Measurements from ENCODE around the gene MC4R.

The MC4R gene

GRCh38 chr18:60401346-60401745, 28.8 kb upstream of the MC4R start:
- no peaks in the 10 kb centered on the region for H3K4me1 ChIP-seq (ENCODE audit: control insufficient read depth, insufficient read depth, low read length)
- no peak overlapping the region for H3K27ac ChIP-seq (ENCODE audit: extremely low read depth, low read depth, low read length)
- H3K9me3 ChIP-seq (ENCODE audit: control insufficient read depth, insufficient read depth, low read depth, low read length): no peaks in the 10 kb centered on the region
- TF ChIP-seq ZNF16 (tag by site-specific recombination; IDR thresholded peaks at IDR 0.05; ENCODE audit: low read depth) (no peak), ZBTB11 (tag by site-specific recombination; conservative IDR thresholded peaks at IDR 0.05; ENCODE audit: low read depth) (no peak), SP2 (tag by site-specific recombination; IDR thresholded peaks at IDR 0.05) (no peak)
- POLR2A ChIA-PET: no interaction called here
- H3K36me3 ChIP-seq (ENCODE audit: control insufficient read depth in 2 of 2, insufficient read depth in 1 of 2, low read length in 2 of 2): no peaks in the 10 kb centered on the region
- H3K4me3 ChIP-seq (ENCODE audit: low read depth, low read length): no peak overlapping the region
- CTCF ChIA-PET: no interaction called here

GRCh38 chr18:60391571-60392226, 19.1 kb upstream of the MC4R start:
- Histone ChIP-seq H3K4me1 (ENCODE audit: control insufficient read depth, insufficient read depth, low read length) (no peaks in the 10 kb centered on the region), H3K4me3 (ENCODE audit: low read depth, low read length) (no peak overlapping the region), H3K27ac (ENCODE audit: extremely low read depth, low read depth, low read length) (no peak overlapping the region), H3K9me3 (ENCODE audit: control insufficient read depth, insufficient read depth, low read depth, low read length) (no peaks in the 10 kb centered on the region), H3K36me3 (ENCODE audit: control insufficient read depth in 2 of 2, insufficient read depth in 1 of 2, low read length in 2 of 2) (no peaks in the 10 kb centered on the region)
- ChIA-PET POLR2A (no interaction called here), CTCF (interaction anchor here (1.2 kb wide), 1 partner anchor 22 kb away, joined by 3 read pairs; no protein-coding TSS in a partner anchor)
- TF ChIP-seq ZBTB26 (tag by site-specific recombination; optimal IDR thresholded peaks at IDR 0.05): no peak
- no peak for TF ChIP-seq TCF7L2 (IDR thresholded peaks at IDR 0.05; ENCODE audit: borderline replicate concordance, low read depth, low read length)
- TF ChIP-seq ZNF133 (tag by site-specific recombination; IDR thresholded peaks at IDR 0.05): no peak
- no peak for TF ChIP-seq ZNF585B (tag by site-specific recombination; IDR thresholded peaks at IDR 0.05)
- TF ChIP-seq YY1 (tag by site-specific recombination; IDR thresholded peaks at IDR 0.05): no peak
- no peak for TF ChIP-seq ZNF610 (tag by site-specific recombination; IDR thresholded peaks at IDR 0.05; ENCODE audit: borderline replicate concordance)
- no peak for TF ChIP-seq ZBTB44 (tag by site-specific recombination; IDR thresholded peaks at IDR 0.05)
- no peak for TF ChIP-seq ZNF112 (tag by site-specific recombination; IDR thresholded peaks at IDR 0.05)
- no peak for TF ChIP-seq ZSCAN23 (tag by site-specific recombination; IDR thresholded peaks at IDR 0.05)
- TF ChIP-seq WT1 (tag by site-specific recombination; IDR thresholded peaks at IDR 0.05): no peak
- no peak for TF ChIP-seq GFI1B (tag by site-specific recombination; IDR thresholded peaks at IDR 0.05)
- TF ChIP-seq ZNF530 (tag by site-specific recombination; IDR thresholded peaks at IDR 0.05; ENCODE audit: low read depth): no peak

- Histone ChIP-seq H3K4me3 (ENCODE audit: low read depth, low read length) (no peak overlapping the region), H3K27ac (ENCODE audit: extremely low read depth, low read depth, low read length) (no peak overlapping the region), H3K9me3 (ENCODE audit: control insufficient read depth, insufficient read depth, low read depth, low read length) (no peaks in the 10 kb centered on the region), H3K4me1 (ENCODE audit: control insufficient read depth, insufficient read depth, low read length) (no peaks in the 10 kb centered on the region), H3K36me3 (ENCODE audit: control insufficient read depth in 2 of 2, insufficient read depth in 1 of 2, low read length in 2 of 2) (no peaks in the 10 kb centered on the region)
- CTCF ChIA-PET: interaction anchor here (1.0 kb wide), 1 partner anchor 393 kb away, joined by 3 read pairs; no protein-coding TSS in a partner anchor
- TF ChIP-seq ZNF670 (tag by site-specific recombination; IDR thresholded peaks at IDR 0.05; ENCODE audit: low read depth) (no peak), ZNF426 (tag by site-specific recombination; IDR thresholded peaks at IDR 0.05) (no peak), ZNF48 (tag by site-specific recombination; IDR thresholded peaks at IDR 0.05) (no peak), MYNN (tag by site-specific recombination; IDR thresholded peaks at IDR 0.05; ENCODE audit: borderline replicate concordance) (no peak), ZNF155 (tag by site-specific recombination; IDR thresholded peaks at IDR 0.05) (no peak), ZBTB21 (tag by site-specific recombination; IDR thresholded peaks at IDR 0.05) (no peak), TRIM28 (IDR thresholded peaks at IDR 0.05; ENCODE audit: borderline replicate concordance, low read length) (no peak), ZSCAN30 (tag by site-specific recombination; IDR thresholded peaks at IDR 0.05) (no peak), KLF9 (tag by site-specific recombination; IDR thresholded peaks at IDR 0.05; ENCODE audit: low read depth) (no peak)
- POLR2A ChIA-PET: no interaction called here
Measured at GRCh38 chr18:60389314-60389713, 16.7 kb upstream of the MC4R start.

Data from HEK293 (cell line).